NCI-H1694 treated with DMSO at 0.1 percent for 48 hours (cell line): ENCODE data around the gene TAGAP.

Experiments used
- DNase-seq: peaks from one replicate; lab custom pipeline; 2025; lab: John Stamatoyannopoulos, UW

Gene TAGAP

DNA sequence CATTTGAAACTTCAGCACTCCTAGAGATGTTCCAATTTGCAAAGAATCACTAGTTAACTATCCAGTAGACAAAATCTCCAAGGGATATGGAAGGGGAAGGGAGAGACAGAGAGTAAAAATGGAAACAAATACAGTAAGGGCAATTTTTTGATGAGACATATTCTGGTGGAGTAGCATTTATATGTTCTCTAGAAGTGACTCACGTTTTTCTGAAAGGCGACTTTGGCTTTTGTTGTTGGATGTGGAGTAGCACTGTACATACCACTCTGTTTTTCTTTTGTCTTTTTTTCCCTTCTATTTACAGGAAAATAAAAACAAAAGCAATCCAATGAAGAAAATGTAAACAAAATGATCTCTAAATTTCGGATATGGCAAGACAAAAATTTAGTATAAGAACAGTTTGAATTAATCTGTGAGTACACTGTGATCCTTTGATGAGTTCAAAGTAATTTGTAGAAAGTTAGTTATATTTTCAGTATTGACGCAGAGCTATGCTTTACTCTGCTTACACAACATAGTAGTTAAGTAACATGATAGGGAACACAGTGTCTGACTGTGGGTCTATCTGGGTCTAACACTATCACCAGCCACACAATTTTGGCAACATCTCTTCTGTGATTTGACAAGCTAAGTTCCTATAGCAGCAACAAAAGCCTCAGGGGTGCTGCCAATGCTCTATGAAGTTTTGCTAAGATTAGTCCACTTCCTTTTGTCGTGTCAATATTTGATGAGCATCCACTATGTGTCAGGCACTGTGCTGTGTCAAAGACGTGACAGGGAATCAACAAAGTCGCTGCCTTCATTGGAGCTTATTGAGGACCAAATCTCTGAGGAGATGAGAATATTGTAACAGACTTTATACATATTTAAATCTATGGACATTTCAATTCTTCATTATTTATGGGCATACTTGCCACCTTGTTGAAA lies 27.3 kb upstream of the TAGAP start:
- no peak for DNase-seq

GRCh38 chr6:159068904-159069578 lies 24.2 kb upstream of the TAGAP start:
- no peak for DNase-seq

- DNase-seq: no peak
These were observed 22.5 kb upstream of the TAGAP start for GRCh38 chr6:159067334-159067733.

- DNase-seq: no peak
These were observed 21.7 kb upstream of the TAGAP start for GRCh38 chr6:159066483-159066882.

GRCh38 chr6:159065759-159066329 lies 21.1 kb upstream of the TAGAP start:
- DNase-seq: no peak

DNA sequence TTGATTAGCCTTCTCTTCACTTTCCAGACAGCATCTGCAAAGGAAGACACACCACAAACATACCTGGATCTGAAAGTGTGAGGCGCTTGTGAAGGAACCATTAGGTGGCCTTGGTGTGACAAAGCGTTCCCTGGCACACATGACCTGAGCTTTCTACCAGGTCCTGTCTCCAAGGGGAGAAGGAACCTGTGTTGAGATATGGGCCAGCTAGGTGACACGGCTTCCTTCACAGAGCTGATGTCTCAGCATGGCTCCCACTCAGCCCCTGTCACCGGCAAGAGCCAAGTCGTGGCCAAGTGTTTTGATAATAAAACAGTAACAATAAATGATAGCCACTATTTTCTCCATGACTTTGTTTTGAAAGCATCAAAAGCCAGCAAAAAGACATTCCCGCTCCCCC lies 20.3 kb upstream of the TAGAP start:
- DNase-seq: no peak

DNA sequence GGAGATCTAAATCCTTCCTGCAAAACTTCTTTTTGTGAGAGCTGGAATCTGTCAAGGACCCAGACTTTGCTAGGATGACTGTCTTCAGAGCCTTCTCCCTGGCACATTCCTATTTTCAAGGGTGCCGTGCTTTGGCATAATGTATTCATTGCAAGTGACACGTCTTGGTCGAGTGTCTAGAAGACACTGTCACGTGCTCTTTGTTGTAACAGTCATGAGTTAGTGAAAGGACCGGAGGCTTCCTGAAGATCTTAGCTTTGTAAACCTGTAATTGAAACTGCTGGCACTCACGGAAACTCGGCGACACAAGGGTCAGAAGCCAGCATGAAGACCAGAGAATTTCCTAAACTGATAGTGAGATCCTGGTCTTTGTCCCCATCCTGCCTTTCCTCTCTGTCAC lies 19.7 kb upstream of the TAGAP start:
- DNase-seq: no peak

DNA sequence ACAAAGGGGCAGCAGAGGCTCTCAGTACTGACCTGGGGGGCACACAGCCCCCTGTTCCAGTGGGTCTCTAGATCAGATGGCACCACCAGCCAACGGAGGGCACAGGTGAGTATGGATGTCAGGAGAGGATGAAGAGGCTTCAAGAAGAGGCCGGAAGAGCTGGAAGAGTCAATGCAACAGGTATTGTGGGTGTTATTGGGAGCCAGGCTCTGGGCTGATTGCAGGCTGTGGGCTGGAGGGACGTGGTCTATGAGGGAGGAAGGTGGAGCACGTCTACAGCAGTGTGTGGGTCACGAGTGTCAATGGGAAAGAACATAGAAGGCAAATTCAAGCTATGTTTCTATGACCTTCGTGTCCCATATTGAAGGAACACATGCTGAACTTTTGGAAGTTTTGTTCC lies 18.8 kb upstream of the TAGAP start:
- DNase-seq: no peak

DNA sequence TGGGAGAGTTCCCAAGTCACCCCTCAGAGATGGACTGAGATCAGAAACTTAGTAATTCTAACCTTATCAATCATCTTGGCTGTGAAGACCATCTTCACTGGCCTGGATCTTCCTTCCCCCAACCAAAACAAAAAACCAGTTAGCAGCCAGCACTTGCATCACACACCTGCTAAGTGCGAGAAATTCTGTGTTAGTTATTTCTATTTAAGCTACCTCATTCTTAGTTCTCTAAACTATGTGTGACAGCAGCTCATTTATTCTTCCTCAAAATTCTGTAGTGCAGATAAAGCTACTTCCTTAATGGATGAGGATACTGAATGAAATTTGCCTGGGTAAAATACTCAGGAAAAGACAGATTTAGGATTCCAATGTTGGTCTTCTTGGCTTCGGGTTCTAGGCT lies 18.2 kb upstream of the TAGAP start:
- no peak for DNase-seq

GRCh38 chr6:159062564-159062945 lies 17.8 kb upstream of the TAGAP start:
- DNase-seq: no peak

- no peak for DNase-seq
These were observed 17.2 kb upstream of the TAGAP start for GRCh38 chr6:159061805-159062563.

GRCh38 chr6:159061146-159061545 lies 16.4 kb upstream of the TAGAP start:
- DNase-seq: no peak

GRCh38 chr6:159059885-159060506 lies 15.2 kb upstream of the TAGAP start:
- no peak for DNase-seq

DNA sequence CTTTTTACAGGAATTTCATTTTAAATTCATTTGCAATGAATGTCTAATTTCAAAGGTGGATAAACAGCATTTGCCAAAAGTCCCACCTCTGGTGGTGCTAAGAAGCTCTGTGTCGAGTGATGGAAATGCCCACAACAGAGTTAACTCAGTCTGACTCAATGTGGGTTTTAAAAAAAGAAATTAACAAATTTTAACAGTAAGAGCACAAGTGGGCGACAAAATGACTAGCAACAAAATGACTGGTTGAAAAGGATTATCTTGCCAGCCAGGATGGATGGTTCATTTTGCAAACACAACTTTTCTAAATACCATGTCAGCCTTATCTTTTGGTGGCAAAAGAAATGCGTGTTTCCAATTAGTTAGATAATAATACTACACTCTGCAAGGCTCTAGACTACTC lies 14.3 kb upstream of the TAGAP start:
- DNase-seq: no peak

- DNase-seq: no peak
These were observed 12.1 kb upstream of the TAGAP start for GRCh38 chr6:159056899-159057298.

DNA sequence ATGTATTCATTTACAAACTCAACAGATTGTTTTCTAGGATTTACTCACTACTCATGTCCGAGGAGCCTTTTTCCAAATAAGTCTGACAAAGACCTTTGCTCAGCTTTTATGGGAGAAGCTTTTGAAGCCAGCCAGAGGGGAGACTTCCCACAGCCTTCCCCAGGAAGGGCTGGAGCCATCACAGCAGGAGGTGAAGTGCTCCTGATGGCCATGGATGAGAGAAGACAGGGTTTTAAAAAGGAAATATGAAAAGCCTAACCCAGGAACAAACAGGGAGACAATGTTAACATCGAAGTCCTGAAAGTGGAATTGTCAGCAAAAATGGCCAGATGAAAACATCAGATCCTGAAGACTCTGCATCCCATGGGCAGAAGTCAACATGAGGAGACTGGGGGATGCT lies 11.6 kb upstream of the TAGAP start:
- DNase-seq: no peak

DNA sequence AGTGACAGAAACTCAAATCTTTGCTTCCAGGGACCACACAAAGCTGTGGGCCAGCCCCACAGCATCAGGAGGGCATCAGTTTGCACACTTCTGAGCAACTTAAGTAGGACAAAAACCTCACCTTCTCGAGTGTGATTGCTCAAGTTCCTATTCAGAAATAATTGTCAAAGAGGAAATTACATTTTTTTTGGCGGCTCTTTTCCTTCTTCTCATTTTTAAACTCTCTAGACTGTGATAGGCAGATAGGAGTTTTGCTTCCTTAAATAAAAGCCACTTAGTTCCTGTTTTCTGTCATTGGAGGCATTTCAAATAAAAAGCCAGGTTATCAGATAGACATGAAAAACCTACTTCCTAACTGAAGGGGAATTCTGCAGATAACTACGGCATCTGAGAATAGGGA lies 11.2 kb upstream of the TAGAP start:
- no peak for DNase-seq

DNA sequence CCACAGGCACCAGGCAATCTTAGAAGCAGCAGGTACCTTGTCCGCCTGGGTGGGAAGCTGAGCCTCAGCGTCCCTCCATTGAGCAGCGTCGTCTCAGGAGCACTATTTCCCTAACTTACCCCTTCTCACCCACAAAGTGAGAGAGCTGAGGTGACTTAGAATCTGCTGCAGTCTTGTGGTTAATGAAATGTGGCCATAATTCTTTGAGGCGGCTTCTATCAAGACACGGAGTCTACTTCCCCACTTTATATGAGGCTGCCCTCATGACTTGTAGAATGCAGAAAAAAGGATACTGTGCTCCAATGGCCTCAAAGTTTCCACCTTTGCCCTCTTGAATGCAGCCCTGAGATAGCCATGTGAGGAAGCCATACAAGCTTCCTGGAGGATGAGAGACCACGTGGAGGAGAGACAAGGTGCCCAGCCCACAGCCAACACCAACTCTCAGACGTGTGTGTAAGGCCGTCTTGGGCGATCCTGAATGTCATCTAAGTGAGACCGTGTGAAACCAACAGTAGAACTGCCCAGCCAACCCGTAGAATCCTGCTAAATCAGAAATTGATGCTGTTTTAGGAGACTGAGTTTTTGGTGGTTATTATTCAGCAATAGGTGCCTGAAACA lies 9.1 kb upstream of the TAGAP start:
- no peak for DNase-seq

DNA sequence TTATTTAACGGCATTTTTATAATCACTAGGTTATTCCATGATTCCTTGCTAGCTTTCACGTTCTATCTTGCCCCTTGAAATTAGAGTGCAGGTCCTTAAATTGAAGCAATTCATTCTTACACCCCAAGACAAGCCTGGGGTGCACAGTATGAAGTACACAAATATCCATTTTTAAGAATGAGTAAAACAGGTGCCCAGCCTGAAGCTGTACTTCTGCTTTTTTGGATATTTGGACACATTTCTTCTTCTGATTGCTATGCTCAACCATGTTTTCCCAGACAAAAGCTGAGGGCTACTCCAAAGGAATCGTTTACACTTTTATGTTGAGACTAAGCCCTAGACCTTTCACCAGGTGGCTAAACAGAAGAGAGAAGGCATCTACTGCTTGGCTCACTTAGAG lies 7.9 kb upstream of the TAGAP start:
- no peak for DNase-seq

DNA sequence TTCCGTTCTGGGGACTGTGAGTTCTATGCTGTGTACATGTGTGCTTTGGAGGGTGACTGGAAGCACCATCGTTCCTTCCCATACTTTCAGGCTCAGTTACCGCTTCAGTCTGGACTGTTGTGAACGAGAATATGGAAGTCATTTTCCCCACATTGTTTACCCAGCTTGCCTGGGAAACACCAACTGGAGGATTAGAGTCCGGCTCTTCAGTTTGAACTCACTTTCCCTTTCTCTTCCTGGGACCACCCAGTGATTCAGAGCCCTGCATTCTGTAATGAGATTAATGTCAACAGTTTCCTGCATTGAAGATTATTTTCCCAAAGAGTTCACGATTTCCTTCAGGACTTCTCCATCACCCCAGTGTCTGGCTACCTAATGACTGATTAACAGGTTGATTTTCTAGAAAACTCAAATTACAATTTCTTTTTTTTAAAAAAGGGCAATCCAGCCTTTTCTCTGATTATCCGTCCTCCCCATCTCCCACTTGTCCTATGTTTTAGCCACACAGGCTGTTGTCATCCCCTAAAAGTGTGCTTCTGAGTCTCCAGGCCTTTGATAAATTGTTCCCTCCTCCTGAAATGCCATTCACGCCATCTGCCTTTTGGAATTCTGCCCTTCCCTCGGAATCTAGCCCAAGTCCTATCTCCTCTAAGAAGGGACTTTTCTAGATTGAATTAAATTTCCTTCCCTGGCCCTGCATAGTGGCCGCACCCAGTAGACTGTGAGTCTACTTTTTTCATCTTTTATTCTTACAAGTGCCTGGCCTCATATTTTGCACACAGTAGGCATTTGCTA lies 3.3 kb upstream of the TAGAP start:
- DNase-seq: no peak

DNA sequence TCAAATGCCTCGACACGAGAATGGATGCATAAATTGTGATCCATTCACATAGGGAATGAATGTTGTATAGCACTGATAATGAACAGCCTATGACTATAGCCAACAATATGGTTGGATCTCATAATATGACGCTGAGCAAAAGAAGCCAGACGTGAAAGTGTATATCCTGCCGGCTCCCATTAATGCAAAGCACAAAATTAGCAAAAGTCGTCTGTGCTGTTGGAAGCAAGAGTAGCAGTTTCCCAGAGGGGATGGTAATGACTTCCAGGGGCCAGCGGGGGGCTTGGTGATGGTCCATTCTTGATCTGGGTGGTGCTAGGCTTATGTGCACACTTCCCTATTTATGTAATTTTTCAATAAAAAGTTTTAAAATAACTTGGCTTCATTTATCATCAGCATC lies 1.0 kb upstream of the TAGAP start:
- no peak for DNase-seq
